ENCODE results near the gene SRGAP3. TPM values are rescaled to one million over a fixed set of nuclear protein-coding genes. Genes with fewer than 3 reads are reported as not detected.

Gene SRGAP3
- total RNA-seq, 1 experiment from 2014 or later: 1.3 TPM

DNA sequence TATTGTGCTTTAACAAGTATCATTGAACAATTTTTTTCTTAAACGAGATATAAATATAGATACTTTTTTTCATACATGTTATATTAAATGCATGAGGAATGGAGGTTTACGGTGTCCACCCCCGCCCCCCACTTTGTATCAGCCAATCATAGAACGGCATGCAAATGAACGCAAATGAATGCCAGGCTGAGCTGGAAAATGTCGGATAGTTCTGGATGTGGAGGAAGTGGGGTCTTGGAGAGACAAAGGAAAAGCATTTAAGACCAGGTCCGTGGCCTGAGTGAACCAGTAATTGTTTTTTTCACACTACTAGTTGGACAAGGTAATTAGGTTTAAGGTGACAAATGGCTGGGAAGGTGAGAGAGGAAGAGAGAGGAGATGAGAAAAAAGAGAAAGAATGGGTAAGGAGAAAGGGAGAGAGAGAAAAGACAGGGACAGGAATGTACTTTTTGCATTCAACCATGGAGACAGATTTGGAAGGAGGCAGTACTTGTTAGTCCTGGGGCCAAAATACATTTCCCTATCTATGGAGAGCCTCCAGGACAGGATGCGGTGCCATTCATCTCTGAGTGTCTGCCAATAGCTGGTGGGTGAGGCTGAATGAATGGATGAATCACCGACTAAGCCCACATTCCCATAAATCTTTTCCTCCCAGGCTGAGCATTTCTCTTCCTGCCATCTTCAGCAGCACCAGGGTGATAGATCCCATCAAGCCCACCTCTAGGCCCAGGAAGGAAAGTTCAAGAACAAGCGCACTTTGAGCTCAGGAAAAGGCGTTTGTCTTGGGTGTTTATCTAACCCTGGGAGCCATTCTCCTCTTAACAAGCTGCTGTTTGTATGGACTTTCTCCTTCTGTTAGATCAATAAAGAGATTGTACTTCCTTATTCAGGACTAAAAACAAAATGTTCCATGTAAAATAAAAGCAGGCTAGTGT, 284.7 kb downstream of the SRGAP3 start:
- Histone ChIP-seq H3K36me3 (ENCODE audit: insufficient read depth, low read length) (peaks cover 9% of the 10 kb centered on the region; the same call in 1 of the 2 replicates), H3K9me2 (replicated peaks; ENCODE audit: insufficient read depth, low read length) (no peaks in the 10 kb centered on the region; the same call in 1 of the 2 replicates), H3K4me1 (ENCODE audit: low read length) (peaks cover 48% of the 10 kb centered on the region), H4K20me1 (ENCODE audit: insufficient read depth, low read depth, low read length) (no peaks in the 10 kb centered on the region), H3K27ac (ENCODE audit: low read length) (no peak overlapping the region), H3K9ac (ENCODE audit: low read length) (no peak overlapping the region), H3K79me2 (ENCODE audit: low read length) (peaks cover 35% of the 10 kb centered on the region), H2AFZ (ENCODE audit: low read length) (no peak overlapping the region), H3K27me3 (ENCODE audit: low read length) (no peaks in the 10 kb centered on the region), H3K9me3 (ENCODE audit: low read length) (no peaks in the 10 kb centered on the region), H3K4me3 (ENCODE audit: low read length) (no peak overlapping the region), H3K4me2 (ENCODE audit: low read depth, low read length, poor library complexity, severe bottlenecking) (no peak overlapping the region)
- no peak for DNase-seq

DNA sequence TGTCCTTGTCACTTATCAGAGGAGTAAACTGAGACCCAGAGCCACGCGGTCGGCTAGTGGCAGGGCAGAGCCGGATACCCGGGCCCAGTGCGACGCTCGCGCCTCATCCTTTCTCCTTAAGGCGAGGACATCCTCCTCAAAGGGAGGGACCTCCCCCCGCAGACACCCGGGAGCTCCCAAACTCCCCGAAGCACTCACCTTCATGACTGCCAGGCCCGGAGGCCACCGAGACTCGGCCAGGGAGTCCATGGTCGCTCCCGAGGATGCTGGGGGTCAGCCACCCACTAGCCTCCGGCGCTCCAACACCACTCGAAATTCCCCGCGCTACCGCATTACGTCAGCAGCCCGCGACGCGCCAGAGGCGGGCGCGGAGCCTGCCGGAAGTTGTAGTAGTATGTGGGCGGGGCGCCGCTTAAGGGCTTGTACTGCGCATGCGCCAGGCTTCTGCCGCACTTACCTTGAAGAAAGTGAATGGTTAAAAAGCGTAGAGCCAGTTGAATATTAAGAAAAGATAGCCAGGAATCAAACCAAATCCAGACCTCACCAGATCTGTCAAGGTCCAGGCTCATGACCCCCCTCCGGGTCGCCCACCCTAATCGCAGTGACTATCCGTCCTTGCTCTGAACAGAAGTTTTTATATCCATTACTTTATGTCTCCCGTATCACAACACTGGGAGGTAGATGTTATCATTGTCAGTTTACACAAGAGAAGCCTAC, 286.2 kb downstream of the SRGAP3 start, which contains the start of gene RAD18:
Gene RAD18, minus strand, starts transcription at position 336 of the 717 bp plus-strand sequence. Its CDS starts 87 bp downstream, at position 249.
- peaks cover 50% of the 10 kb centered on the region for H3K79me2 ChIP-seq (ENCODE audit: low read length)
- H3K4me2 ChIP-seq (ENCODE audit: low read depth, low read length, poor library complexity, severe bottlenecking): peak within 1 kb of the TSS; percentile 90
- H3K9me2 ChIP-seq (replicated peaks; ENCODE audit: insufficient read depth, low read length): no peaks in the 10 kb centered on the region; the same call in 1 of the 2 replicates
- peaks cover 16% of the 10 kb centered on the region; the same call in 1 of the 2 replicates for H3K36me3 ChIP-seq (ENCODE audit: insufficient read depth, low read length)
- H3K9ac ChIP-seq (ENCODE audit: low read length): peak within 1 kb of the TSS; percentile 79
- no peaks in the 10 kb centered on the region for H3K9me3 ChIP-seq (ENCODE audit: low read length)
- peak within 1 kb of the TSS; percentile 96 for H3K27ac ChIP-seq (ENCODE audit: low read length)
- DNase-seq: peak; percentile 97
- H3K27me3 ChIP-seq (ENCODE audit: low read length): no peaks in the 10 kb centered on the region
- H4K20me1 ChIP-seq (ENCODE audit: insufficient read depth, low read depth, low read length): no peaks in the 10 kb centered on the region
- 0 out of 2 replicates have a peak within 1 kb of the TSS, but pooled peaks have one; percentile 17 for H2AFZ ChIP-seq (ENCODE audit: low read length)
- peak within 1 kb of the TSS; percentile 85 for H3K4me3 ChIP-seq (ENCODE audit: low read length)
- peaks cover 53% of the 10 kb centered on the region for H3K4me1 ChIP-seq (ENCODE audit: low read length)

DNA sequence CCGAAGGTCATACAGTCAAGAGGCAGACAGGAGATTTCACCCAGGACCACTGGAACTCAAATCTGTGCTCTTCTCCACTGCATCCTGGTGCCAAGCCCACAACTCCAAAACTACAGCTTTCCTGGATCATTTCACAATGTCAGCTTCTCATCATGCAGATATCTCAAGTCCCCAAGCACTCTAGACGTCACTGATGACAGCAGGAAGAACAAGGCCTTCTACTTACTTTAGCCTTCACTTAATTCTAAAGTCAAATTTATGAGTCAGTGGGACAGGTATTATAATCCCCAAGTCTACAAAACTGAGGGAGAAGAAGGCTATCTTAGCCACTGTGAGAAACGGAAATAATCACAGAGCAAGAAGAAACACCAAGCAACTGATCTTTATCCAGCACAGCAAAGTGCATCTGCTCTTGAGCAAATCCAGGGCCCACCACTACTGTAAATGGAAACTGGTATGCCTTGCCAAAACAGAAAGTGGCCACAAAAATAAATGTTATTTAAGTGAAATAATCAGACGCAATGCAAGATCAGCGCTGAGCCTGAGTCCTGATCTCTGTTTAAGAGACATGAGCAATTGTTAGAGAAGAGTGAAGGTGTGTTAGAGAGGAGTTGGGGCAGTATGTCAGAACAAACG, 287.1 kb downstream of the SRGAP3 start:
- peak overlapping the region; percentile 79 for H3K9ac ChIP-seq (ENCODE audit: low read length)
- H3K9me3 ChIP-seq (ENCODE audit: low read length): no peaks in the 10 kb centered on the region
- no peaks in the 10 kb centered on the region for H4K20me1 ChIP-seq (ENCODE audit: insufficient read depth, low read depth, low read length)
- peak overlapping the region; percentile 96 for H3K27ac ChIP-seq (ENCODE audit: low read length)
- H3K4me3 ChIP-seq (ENCODE audit: low read length): peak overlapping the region; percentile 85
- H3K27me3 ChIP-seq (ENCODE audit: low read length): no peaks in the 10 kb centered on the region
- peaks cover 59% of the 10 kb centered on the region for H3K79me2 ChIP-seq (ENCODE audit: low read length)
- no peaks in the 10 kb centered on the region; the same call in 1 of the 2 replicates for H3K9me2 ChIP-seq (replicated peaks; ENCODE audit: insufficient read depth, low read length)
- H2AFZ ChIP-seq (ENCODE audit: low read length): no peak overlapping the region
- H3K4me2 ChIP-seq (ENCODE audit: low read depth, low read length, poor library complexity, severe bottlenecking): peak overlapping the region; percentile 90
- H3K36me3 ChIP-seq (ENCODE audit: insufficient read depth, low read length): peaks cover 22% of the 10 kb centered on the region; the same call in 1 of the 2 replicates
- peak; percentile 54 for DNase-seq
- peaks cover 58% of the 10 kb centered on the region for H3K4me1 ChIP-seq (ENCODE audit: low read length)

DNA sequence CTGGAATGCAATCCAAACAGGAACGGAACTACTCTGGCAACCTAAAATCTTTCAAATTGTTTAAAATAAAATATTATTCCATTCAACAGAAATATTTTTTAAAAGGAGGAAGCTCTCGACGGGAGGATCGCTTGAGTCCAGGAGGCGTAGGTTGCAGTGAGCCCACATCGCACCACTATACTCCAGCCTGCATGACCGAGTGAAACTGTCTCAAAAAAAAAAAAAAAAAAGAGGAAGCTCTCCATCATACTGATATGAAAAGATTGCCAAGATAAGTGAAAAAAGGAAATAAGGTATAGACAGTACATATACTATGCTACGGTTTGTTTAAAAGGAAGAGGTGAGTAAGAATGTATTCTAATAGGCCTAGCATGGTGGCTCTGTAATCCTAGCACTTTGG, 289.8 kb downstream of the SRGAP3 start:
- H3K4me3 ChIP-seq (ENCODE audit: low read length): peak overlapping the region; percentile 18; the same call in 1 of the 2 replicates
- H3K9ac ChIP-seq (ENCODE audit: low read length): peak overlapping the region; percentile 43
- H3K4me1 ChIP-seq (ENCODE audit: low read length): peaks cover 85% of the 10 kb centered on the region
- no peaks in the 10 kb centered on the region; the same call in 1 of the 2 replicates for H3K9me2 ChIP-seq (replicated peaks; ENCODE audit: insufficient read depth, low read length)
- peak; percentile 77 for DNase-seq
- no peak overlapping the region for H2AFZ ChIP-seq (ENCODE audit: low read length)
- no peaks in the 10 kb centered on the region for H3K9me3 ChIP-seq (ENCODE audit: low read length)
- H3K27me3 ChIP-seq (ENCODE audit: low read length): no peaks in the 10 kb centered on the region
- H3K27ac ChIP-seq (ENCODE audit: low read length): peak overlapping the region; percentile 96
- H4K20me1 ChIP-seq (ENCODE audit: insufficient read depth, low read depth, low read length): no peaks in the 10 kb centered on the region
- peaks cover 31% of the 10 kb centered on the region; the same call in 1 of the 2 replicates for H3K36me3 ChIP-seq (ENCODE audit: insufficient read depth, low read length)
- peaks cover 84% of the 10 kb centered on the region for H3K79me2 ChIP-seq (ENCODE audit: low read length)
- H3K4me2 ChIP-seq (ENCODE audit: low read depth, low read length, poor library complexity, severe bottlenecking): peak overlapping the region; percentile 90

DNA sequence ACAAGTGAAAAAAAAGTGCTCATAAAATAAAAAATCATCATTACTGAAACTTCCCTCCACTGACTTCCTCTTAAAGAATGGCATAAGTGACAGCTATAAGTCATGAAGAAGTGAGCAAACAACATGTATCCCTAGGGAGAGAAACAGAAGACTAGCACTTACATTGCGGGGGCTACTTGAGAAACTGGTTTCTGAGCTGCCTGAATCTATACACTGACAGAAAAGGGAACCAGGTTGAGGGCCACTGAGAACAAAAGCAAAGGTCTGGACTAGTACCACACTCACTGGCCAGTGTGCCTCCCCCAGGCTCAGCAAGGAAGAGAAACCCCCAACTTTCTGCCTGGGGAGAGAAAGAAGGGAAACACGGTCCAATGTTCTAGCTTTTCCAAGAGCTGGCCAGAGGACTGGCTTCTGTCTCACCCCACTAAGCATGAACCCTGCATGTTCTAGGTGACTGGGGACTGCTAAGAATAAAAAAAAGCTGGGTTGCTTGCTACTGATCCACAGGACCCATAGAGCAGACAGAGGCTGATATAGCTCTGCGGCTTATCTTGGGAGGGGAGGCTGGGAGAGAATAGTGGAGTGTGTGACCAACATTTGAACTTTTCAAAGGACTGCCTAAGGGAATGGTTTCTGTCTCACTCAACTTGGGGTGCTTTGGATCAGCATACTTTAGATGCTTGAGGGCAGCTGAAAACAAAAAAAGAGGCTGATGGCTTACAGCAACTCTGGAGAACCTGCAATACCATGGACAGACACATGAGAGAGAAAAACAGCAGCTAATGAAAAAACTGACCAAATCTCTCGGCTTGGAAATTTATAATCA, 294.3 kb downstream of the SRGAP3 start:
- H3K9me2 ChIP-seq (replicated peaks; ENCODE audit: insufficient read depth, low read length): no peaks in the 10 kb centered on the region
- peaks cover 91% of the 10 kb centered on the region for H3K4me1 ChIP-seq (ENCODE audit: low read length)
- peak overlapping the region; percentile 48 for H3K4me3 ChIP-seq (ENCODE audit: low read length)
- H4K20me1 ChIP-seq (ENCODE audit: insufficient read depth, low read depth, low read length): no peaks in the 10 kb centered on the region; the same call in 1 of the 2 replicates
- no peaks in the 10 kb centered on the region for H3K27me3 ChIP-seq (ENCODE audit: low read length)
- H2AFZ ChIP-seq (ENCODE audit: low read length): no peak overlapping the region
- peak overlapping the region; percentile 90 for H3K4me2 ChIP-seq (ENCODE audit: low read depth, low read length, poor library complexity, severe bottlenecking)
- H3K9me3 ChIP-seq (ENCODE audit: low read length): no peaks in the 10 kb centered on the region
- peak overlapping the region; percentile 96 for H3K27ac ChIP-seq (ENCODE audit: low read length)
- peaks cover 33% of the 10 kb centered on the region; the same call in 1 of the 2 replicates for H3K36me3 ChIP-seq (ENCODE audit: insufficient read depth, low read length)
- H3K9ac ChIP-seq (ENCODE audit: low read length): peak overlapping the region; percentile 66
- DNase-seq: peak; percentile 92
- H3K79me2 ChIP-seq (ENCODE audit: low read length): peaks cover 96% of the 10 kb centered on the region

DNA sequence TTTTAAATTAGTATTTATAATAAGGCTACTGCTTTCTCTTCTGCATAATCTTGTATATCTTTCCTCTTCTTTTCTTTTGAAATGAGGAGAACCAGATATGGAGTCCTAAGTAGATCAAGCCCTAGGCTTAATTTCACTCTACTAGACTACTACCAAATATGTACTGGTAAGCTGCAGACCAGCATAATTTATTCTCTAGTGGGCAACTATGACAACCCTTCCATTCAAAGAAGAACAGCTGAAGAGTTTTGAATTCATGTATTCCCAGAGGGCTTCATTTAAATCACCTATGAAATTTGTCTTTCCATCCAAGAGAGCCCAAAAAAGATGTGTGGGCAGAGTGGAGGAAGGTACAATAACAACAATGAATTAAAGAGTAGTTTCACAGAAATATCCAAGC, 296.1 kb downstream of the SRGAP3 start:
- peaks cover 83% of the 10 kb centered on the region for H3K4me1 ChIP-seq (ENCODE audit: low read length)
- peak overlapping the region; percentile 90 for H3K4me2 ChIP-seq (ENCODE audit: low read depth, low read length, poor library complexity, severe bottlenecking)
- peak; percentile 88 for DNase-seq
- H3K27ac ChIP-seq (ENCODE audit: low read length): peak overlapping the region; percentile 96
- peak overlapping the region; percentile 66 for H3K9ac ChIP-seq (ENCODE audit: low read length)
- H3K9me3 ChIP-seq (ENCODE audit: low read length): no peaks in the 10 kb centered on the region
- H3K4me3 ChIP-seq (ENCODE audit: low read length): peak overlapping the region; percentile 48
- no peaks in the 10 kb centered on the region; the same call in none of the 2 replicates for H4K20me1 ChIP-seq (ENCODE audit: insufficient read depth, low read depth, low read length)
- peaks cover 35% of the 10 kb centered on the region; the same call in 1 of the 2 replicates for H3K36me3 ChIP-seq (ENCODE audit: insufficient read depth, low read length)
- H3K79me2 ChIP-seq (ENCODE audit: low read length): peaks cover 96% of the 10 kb centered on the region
- H2AFZ ChIP-seq (ENCODE audit: low read length): no peak overlapping the region
- no peaks in the 10 kb centered on the region for H3K9me2 ChIP-seq (replicated peaks; ENCODE audit: insufficient read depth, low read length)
- no peaks in the 10 kb centered on the region for H3K27me3 ChIP-seq (ENCODE audit: low read length)

DNA sequence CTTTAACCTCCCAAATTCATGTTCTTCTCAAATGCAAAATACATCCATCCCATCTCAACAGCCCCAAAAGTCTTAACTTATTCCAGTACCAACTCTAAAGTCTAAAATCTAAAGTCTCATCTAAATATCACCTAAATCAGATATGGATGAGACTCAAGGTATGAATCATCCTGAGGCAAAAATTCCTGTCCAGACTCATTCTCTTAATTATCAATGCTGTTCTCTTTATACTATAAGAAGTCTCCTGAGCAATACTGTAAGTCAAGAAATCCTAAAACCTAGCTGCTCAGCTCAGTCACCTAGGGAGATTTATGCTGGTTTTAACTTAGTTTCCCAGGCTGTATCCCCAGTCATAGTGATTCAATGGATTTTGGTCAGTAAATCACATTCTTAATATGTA, 297.3 kb downstream of the SRGAP3 start:
- H2AFZ ChIP-seq (ENCODE audit: low read length): no peak overlapping the region
- no peaks in the 10 kb centered on the region for H3K27me3 ChIP-seq (ENCODE audit: low read length)
- no peak for DNase-seq
- H3K9me3 ChIP-seq (ENCODE audit: low read length): no peaks in the 10 kb centered on the region
- H3K4me3 ChIP-seq (ENCODE audit: low read length): no peak overlapping the region
- peaks cover 96% of the 10 kb centered on the region for H3K79me2 ChIP-seq (ENCODE audit: low read length)
- no peak overlapping the region for H3K9ac ChIP-seq (ENCODE audit: low read length)
- H3K4me1 ChIP-seq (ENCODE audit: low read length): peaks cover 72% of the 10 kb centered on the region
- H3K36me3 ChIP-seq (ENCODE audit: insufficient read depth, low read length): peaks cover 40% of the 10 kb centered on the region
- no peaks in the 10 kb centered on the region for H3K9me2 ChIP-seq (replicated peaks; ENCODE audit: insufficient read depth, low read length)
- H4K20me1 ChIP-seq (ENCODE audit: insufficient read depth, low read depth, low read length): no peaks in the 10 kb centered on the region; the same call in none of the 2 replicates
- H3K4me2 ChIP-seq (ENCODE audit: low read depth, low read length, poor library complexity, severe bottlenecking): no peak overlapping the region
- peak overlapping the region; percentile 96 for H3K27ac ChIP-seq (ENCODE audit: low read length)

All from Karpas-422 (cell line).